Thymus (tissue), 11 donors: Measurements from ENCODE around the gene RNF166. TPM values are rescaled to one million over a fixed set of nuclear protein-coding genes. Genes with fewer than 3 reads are reported as not detected.

ENCODE experiments used
- DNase-seq, 9 donors: peaks; one replicate each; pipeline ENCODE4 v3.0.0-alpha.2; 2013; ENCODE audit warnings: low spot score in 9 of 9, low read depth in 6 of 9, missing footprints in 1 of 9
- H3K27ac ChIP-seq, 2 donors: one replicate each; pipeline ENCODE4 v1.5.1; 2013; ENCODE audit warnings: control low read depth in 1 of 2, low read depth in 1 of 2, low read length in 1 of 2, mild to moderate bottlenecking in 1 of 2, moderate library complexity in 1 of 2
- H3K27me3 ChIP-seq, 2 donors: one replicate each; pipeline ENCODE4 v1.5.1; 2013; ENCODE audit warnings: low read length in 1 of 2; ENCODE audit not compliant: control insufficient read depth in 2 of 2, insufficient read depth in 1 of 2
- H3K36me3 ChIP-seq, 2 donors: one replicate each; pipeline ENCODE4 v1.5.1; 2013; ENCODE audit warnings: low read length in 1 of 2, mild to moderate bottlenecking in 1 of 2, moderate library complexity in 1 of 2; ENCODE audit not compliant: control insufficient read depth in 2 of 2, insufficient read depth in 2 of 2
- H3K4me1 ChIP-seq, 2 donors: one replicate each; pipeline ENCODE4 v1.5.1; 2013; ENCODE audit warnings: low read length in 2 of 2; ENCODE audit not compliant: control insufficient read depth in 2 of 2, insufficient read depth in 2 of 2
- H3K4me3 ChIP-seq, 2 donors: one replicate each; pipeline ENCODE4 v1.5.1; 2013; ENCODE audit warnings: low read length in 2 of 2, control low read depth in 1 of 2, mild to moderate bottlenecking in 1 of 2
- H3K9me3 ChIP-seq, 2 donors: one replicate each; pipeline ENCODE4 v1.5.1; 2013; ENCODE audit warnings: low read length in 1 of 2, mild to moderate bottlenecking in 1 of 2; ENCODE audit not compliant: control insufficient read depth in 2 of 2, insufficient read depth in 1 of 2
- WGBS: extraction: QIAGEN DNeasy Blood & Tissue Kit; methylation state at CpG from one replicate; pipeline ENCODE4 v1.1.7; 2013; 5-methylcytosine and 5-hydroxymethylcytosine counted together
- polyA plus RNA-seq: library from polyadenylated mRNA; stranded (reverse); fragments of 200-250 nt; gene quantifications from one replicate; pipeline ENCODE4 v1.2.3, GENCODE V29; 2013
- total RNA-seq: library from RNA; stranded (reverse); fragments of 120-200 nt; gene quantifications from one replicate; pipeline ENCODE4 v1.2.4, GENCODE V29; 2013
- donor health status: healthy.

The RNF166 gene
- total and polyA plus RNA-seq, 2 donors = 32.6 to 144 TPM

DNA sequence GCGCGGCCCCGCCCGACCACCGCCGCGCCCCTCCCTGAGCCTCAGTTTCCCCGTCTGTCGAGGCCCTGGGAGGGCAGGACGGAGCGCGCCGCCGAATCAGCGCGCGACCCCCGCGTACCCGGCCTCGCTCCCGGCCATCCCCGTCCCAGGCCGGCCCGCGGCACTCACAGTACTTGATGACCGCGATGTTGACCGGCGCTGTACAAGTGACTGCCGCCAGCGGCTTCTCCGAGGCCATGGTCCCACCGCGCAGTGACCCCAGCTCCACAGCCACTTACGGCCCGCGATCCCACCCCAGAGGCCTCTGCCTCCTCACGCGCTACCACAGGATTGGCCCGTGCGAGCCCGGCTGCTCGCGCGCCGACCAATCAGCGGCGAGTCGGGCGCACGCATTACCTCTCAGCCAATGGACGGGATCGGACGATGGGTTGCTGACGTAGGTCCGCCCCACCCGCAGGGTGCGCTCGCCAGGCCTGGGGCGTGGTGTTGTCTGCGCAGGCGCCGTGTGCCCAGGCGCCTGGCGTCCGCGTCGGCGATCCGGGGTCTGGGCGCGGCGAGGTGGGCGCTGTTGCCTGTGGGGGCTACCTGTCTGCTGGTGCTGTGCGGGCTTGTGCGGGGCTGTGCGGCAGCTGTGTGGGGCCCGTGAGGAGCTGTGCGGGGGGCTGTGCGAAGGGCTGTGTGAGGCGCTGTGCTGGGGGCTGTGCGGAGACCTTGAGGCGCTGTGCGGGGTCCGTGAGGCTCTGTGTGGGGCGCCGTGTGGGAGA lies 43.2 kb downstream of the RNF166 start, which contains the start of gene MVD:
TSS of gene MVD (minus strand) at position 249 of the 764 bp plus-strand sequence. CDS start at position 238, 11 bp downstream.
- peaks cover 4 to 13% of the 10 kb centered on the region in 2 donors for H3K4me1 ChIP-seq
- WGBS = under 1% methylated on average over 88 of the region's 88 CpGs
- DNase-seq = peak; percentile 91 to 97 (median 94)
- H3K27ac ChIP-seq = peak within 1 kb of the TSS in 1 of 2 donors; percentile 73
- peaks cover 0 to 13% of the 10 kb centered on the region in 2 donors for H3K27me3 ChIP-seq
- peaks cover 0 to 2% of the 10 kb centered on the region in 2 donors for H3K9me3 ChIP-seq
- H3K4me3 ChIP-seq = peak within 1 kb of the TSS; percentile 61 to 82
- H3K36me3 ChIP-seq = peaks cover 0 to 3% of the 10 kb centered on the region in 2 donors

DNA sequence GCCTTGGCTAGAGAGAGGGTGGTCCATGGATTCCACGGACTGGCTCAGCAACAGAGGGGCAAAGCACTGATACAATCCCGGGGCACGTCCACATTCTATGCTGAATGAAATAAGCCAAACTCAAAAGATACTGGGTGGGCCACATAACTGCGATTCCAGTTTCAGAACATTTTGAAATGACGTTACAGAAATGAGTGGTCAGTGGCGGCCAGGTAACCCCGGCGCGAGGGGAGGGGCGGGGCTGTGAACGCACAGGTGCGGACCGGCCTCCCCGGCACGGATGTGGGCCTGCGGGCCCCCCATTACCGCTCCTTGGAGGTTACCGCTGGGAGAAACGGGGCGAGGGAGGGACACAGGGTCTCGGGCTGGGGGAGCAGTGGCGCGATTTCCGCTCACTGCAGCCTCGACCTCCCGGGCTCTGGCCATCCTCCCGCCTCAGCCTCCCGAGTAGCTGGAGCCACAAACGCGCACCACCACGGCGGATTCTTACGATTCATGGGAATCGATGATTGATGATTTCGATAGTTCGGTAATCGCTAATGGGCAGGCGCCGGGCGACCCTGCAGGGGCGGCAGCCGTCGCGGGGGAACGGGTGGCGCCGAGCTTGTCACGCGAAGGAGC lies 43.9 kb downstream of the RNF166 start:
- H3K27ac ChIP-seq = peak overlapping the region in 1 of 2 donors; percentile 43
- peak overlapping the region; percentile 61 to 82 for H3K4me3 ChIP-seq
- 4% methylated on average over 49 of the region's 49 CpGs for WGBS
- H3K27me3 ChIP-seq = peaks cover 0 to 13% of the 10 kb centered on the region in 2 donors
- peaks cover 4 to 13% of the 10 kb centered on the region in 2 donors for H3K4me1 ChIP-seq
- H3K9me3 ChIP-seq = peaks cover 0 to 2% of the 10 kb centered on the region in 2 donors
- DNase-seq = no peak
- H3K36me3 ChIP-seq = peaks cover 3 to 4% of the 10 kb centered on the region in 2 donors

DNA sequence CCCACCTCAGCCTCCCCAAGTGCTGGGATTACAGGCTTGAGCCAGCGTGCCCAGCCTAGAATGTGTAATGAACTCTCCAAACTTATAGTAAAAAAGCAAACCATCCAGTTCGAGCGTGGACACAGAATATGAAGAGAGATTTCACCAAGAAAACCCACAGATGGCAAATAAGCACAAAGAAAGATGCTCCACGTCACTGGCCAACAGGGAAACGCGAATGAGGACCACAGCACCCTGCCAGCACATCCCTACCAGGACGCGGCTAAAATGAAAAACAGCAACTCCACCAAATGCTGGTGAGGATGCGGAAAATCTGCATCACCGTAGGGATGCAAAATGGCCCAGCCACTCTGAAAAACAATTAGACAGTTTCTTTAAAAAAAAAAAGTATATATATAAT lies 44.7 kb downstream of the RNF166 start:
- peaks cover 0 to 2% of the 10 kb centered on the region in 2 donors for H3K9me3 ChIP-seq
- no peak for DNase-seq
- H3K4me3 ChIP-seq = no peak overlapping the region
- peaks cover 3 to 4% of the 10 kb centered on the region in 2 donors for H3K36me3 ChIP-seq
- WGBS = 96% methylated on average over 10 of the region's 10 CpGs
- H3K4me1 ChIP-seq = peaks cover 4 to 13% of the 10 kb centered on the region in 2 donors
- H3K27ac ChIP-seq = no peak overlapping the region
- H3K27me3 ChIP-seq = peaks cover 0 to 13% of the 10 kb centered on the region in 2 donors

DNA sequence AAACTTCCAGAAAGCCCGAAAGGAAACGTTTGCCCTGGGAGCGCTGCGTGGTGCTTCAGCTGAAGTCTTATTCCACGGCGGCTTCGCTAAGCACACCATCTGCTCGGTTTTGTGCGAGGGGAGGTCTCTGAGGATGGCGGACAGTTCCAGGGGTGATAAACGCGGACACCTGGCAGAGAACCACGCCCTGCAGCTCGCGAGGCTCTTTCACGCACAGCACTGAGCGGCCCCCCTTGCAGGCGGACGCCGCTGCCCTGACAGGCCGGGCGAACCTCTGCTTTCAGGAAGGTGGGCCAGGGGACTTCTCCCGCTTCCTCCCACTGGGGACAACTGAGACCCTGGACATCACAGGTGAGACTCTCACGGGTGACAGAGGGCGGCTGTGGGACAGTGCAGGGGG lies 47.0 kb downstream of the RNF166 start:
- DNase-seq = no peak
- no peak overlapping the region for H3K4me3 ChIP-seq
- H3K27ac ChIP-seq = no peak overlapping the region
- WGBS = 98% methylated on average over 25 of the region's 25 CpGs
- H3K9me3 ChIP-seq = peaks cover 0 to 8% of the 10 kb centered on the region in 2 donors
- peaks cover 12 to 15% of the 10 kb centered on the region in 2 donors for H3K36me3 ChIP-seq
- H3K27me3 ChIP-seq = peaks cover 0 to 11% of the 10 kb centered on the region in 2 donors
- peaks cover 4 to 12% of the 10 kb centered on the region in 2 donors for H3K4me1 ChIP-seq

DNA sequence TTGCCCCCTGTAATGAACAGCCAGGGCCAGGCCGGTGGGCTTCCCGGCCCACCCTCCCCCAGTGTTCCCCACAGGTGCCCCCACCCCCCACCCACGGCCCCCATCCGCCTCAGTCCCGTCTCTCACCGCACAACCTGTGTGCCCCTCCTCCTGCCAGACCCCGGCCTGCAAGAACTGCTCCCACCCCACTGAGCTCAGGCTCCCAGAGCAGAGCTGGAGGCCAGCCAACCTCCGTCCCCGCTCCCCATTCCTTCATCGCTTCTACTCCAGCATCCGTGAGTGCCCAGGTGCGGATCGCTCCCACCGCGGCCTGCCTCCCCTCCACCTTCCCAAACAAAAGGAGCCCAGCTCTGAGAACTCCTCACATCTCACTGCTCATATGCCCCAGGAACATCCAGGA lies 47.5 kb downstream of the RNF166 start:
- peaks cover 12 to 15% of the 10 kb centered on the region in 2 donors for H3K36me3 ChIP-seq
- H3K27me3 ChIP-seq = peaks cover 0 to 7% of the 10 kb centered on the region in 2 donors
- H3K9me3 ChIP-seq = peaks cover 0 to 8% of the 10 kb centered on the region in 2 donors
- no peak for DNase-seq
- H3K4me1 ChIP-seq = peaks cover 4 to 8% of the 10 kb centered on the region in 2 donors
- no peak overlapping the region for H3K4me3 ChIP-seq
- H3K27ac ChIP-seq = no peak overlapping the region
- 97% methylated on average over 15 of the region's 15 CpGs for WGBS

DNA sequence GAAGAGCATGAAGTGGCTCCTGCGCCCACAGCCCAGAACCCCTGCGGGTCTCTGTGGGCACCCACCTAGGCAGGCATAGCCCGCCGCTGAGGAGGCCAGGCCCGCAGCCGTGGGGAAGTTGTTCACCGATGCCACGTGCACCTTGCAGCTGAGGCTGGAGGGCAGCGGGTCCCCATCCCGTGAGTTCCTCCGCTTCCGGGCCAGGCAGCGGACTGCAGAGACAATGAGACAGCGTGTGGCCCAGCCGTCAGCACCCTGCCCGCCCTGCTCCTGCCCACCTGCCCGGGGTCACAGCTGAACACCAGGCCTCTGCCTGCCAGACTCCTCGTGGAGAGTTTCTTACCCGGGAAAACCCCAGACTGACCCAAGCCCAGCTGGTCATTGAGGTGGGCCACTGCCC lies 48.8 kb downstream of the RNF166 start:
- Histone ChIP-seq H3K4me1 (peaks cover 4 to 5% of the 10 kb centered on the region in 2 donors), H3K4me3 (no peak overlapping the region), H3K9me3 (peaks cover 0 to 8% of the 10 kb centered on the region in 2 donors), H3K36me3 (peaks cover 16 to 21% of the 10 kb centered on the region in 2 donors), H3K27ac (no peak overlapping the region), H3K27me3 (peaks cover 0 to 3% of the 10 kb centered on the region in 2 donors)
- WGBS = 97% methylated on average over 19 of the region's 19 CpGs
- DNase-seq = no peak

DNA sequence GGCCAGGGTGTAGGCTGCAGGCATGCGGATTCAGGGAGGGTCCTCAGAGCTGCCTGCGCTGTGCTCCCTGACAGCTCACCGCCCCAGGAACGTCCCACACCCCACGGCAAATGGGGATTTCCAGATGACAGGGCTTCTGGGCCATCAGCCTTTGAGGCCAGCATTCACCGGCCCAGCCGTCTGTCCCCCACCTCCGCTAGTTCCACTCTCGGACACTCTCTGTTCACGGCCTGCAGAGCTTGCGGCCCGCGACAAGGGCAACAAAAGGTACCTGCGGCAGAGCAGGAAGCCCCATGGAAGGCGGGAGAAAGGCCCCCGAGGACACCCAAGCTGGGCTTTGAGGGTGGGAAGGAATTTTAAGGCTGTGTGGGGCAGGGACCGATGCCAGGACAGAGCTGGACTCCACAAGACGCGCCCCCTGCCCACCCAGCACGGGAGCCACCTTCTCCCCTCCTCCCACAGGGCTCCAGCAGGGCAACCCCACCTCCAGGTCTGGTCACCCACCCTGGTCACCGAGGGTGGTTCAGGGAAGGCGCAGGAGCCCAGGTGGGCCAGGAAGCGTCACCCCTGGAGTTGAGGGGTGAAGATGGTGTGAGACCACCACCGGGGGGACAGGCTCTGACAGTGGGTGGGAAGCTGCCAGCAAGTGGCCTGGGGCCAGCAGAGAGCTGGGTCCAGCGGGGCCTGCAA lies 49.8 kb downstream of the RNF166 start:
- no peak overlapping the region for H3K27ac ChIP-seq
- H3K4me1 ChIP-seq = peaks cover under 1 to 6% of the 10 kb centered on the region in 2 donors
- peaks cover 0 to 8% of the 10 kb centered on the region in 2 donors for H3K9me3 ChIP-seq
- H3K27me3 ChIP-seq = no peaks in the 10 kb centered on the region
- no peak for DNase-seq
- no peak overlapping the region for H3K4me3 ChIP-seq
- H3K36me3 ChIP-seq = peaks cover 20 to 21% of the 10 kb centered on the region in 2 donors
- WGBS = 93% methylated on average over 25 of the region's 25 CpGs

DNA sequence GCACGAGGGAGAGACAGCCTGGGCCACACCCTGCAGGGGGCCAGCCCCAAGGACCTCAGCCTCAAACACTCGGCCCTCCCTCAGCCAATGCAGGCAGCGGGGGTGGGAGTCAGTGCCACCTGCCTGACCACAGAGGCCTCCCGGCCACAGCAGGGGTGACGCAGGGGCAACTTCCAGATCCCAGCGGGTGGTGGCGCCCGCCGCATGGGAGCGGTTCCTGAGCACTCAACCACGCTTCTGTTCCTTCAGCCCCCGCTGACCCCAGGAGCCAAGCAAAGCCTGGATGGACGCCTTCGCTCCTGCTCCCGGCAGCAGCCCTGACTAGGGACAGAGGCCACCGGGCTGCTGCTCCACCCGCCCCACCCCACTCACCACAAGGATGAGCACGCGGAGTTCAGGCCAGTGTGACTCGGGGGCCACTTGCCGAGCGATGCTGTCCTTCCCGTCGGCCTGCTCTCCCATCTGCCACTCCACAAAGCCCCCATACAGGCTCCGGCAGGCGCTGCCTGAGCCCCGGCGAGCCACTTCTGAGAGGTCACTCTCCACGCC lies 50.4 kb downstream of the RNF166 start:
- Histone ChIP-seq H3K4me3 (no peak overlapping the region), H3K36me3 (peaks cover 20 to 21% of the 10 kb centered on the region in 2 donors), H3K27ac (no peak overlapping the region), H3K9me3 (peaks cover 0 to 8% of the 10 kb centered on the region in 2 donors), H3K4me1 (peaks cover 5 to 11% of the 10 kb centered on the region in 2 donors), H3K27me3 (no peaks in the 10 kb centered on the region)
- DNase-seq = no peak
- WGBS = 96% methylated on average over 29 of the region's 29 CpGs
